ENCODE results near the gene KLHDC7B. TPM values are rescaled to one million over a fixed set of nuclear protein-coding genes. Genes with fewer than 3 reads are reported as not detected.
A peak's percentile ranks its signal among the peaks of the same experiment; 100 is the strongest.

Gene KLHDC7B
- total RNA-seq, 1 experiment from 2014 or later: not detected

DNA sequence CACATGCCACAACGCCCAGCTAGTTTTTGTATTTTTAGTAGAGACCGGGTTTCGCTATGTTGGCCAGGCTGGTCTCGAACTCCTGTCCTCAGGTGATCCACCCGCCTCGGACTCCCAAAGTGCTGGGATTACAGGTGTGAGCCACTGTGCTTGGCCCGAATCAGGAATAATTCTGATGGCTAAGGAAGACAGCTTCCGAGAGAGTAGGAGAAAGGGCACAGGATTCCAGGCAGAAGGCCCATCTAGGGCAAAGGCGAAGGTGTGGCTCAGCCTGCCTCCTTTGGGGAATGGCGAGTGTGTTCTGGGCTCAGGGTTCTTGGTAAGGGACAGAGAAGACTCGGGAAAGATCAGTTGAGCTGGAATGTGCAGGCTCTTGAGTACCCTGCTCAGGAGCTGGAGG, 18.6 kb downstream of the KLHDC7B start:
- no peaks in the 10 kb centered on the region for H3K9me3 ChIP-seq (ENCODE audit: low read length)
- H3K4me3 ChIP-seq (ENCODE audit: low read length): no peak overlapping the region
- no peak overlapping the region for H3K27ac ChIP-seq (ENCODE audit: low read length)
- no peak overlapping the region for H3K9ac ChIP-seq (ENCODE audit: low read length)
- H3K9me2 ChIP-seq (replicated peaks; ENCODE audit: low read length): no peaks in the 10 kb centered on the region
- H3F3A ChIP-seq (ENCODE audit: low read length, unreplicated experiment): no peaks in the 10 kb centered on the region
- H3K79me2 ChIP-seq (ENCODE audit: low read length): no peaks in the 10 kb centered on the region
- intact Hi-C loops (cut with micrococcal nuclease): loop anchor here (5.0 kb wide), 1 partner anchor 37 kb away; the partner anchor contains the start of gene SCO2
- H4K20me1 ChIP-seq (ENCODE audit: low read length): no peaks in the 10 kb centered on the region
- no peaks in the 10 kb centered on the region for H3K27me3 ChIP-seq (ENCODE audit: low read length)
- peak overlapping the region; percentile 41; the same call in 1 of the 2 replicates for H3K4me2 ChIP-seq (ENCODE audit: low read length)
- no peaks in the 10 kb centered on the region for H3K36me3 ChIP-seq (ENCODE audit: low read depth, low read length)
- no TSS peak for BruUV-seq (replicated peaks)
- TF ChIP-seq EZH2 (IDR thresholded peaks at IDR 0.05; ENCODE audit: low read length, unreplicated experiment): no peak
- TF ChIP-seq, protein P1, sequence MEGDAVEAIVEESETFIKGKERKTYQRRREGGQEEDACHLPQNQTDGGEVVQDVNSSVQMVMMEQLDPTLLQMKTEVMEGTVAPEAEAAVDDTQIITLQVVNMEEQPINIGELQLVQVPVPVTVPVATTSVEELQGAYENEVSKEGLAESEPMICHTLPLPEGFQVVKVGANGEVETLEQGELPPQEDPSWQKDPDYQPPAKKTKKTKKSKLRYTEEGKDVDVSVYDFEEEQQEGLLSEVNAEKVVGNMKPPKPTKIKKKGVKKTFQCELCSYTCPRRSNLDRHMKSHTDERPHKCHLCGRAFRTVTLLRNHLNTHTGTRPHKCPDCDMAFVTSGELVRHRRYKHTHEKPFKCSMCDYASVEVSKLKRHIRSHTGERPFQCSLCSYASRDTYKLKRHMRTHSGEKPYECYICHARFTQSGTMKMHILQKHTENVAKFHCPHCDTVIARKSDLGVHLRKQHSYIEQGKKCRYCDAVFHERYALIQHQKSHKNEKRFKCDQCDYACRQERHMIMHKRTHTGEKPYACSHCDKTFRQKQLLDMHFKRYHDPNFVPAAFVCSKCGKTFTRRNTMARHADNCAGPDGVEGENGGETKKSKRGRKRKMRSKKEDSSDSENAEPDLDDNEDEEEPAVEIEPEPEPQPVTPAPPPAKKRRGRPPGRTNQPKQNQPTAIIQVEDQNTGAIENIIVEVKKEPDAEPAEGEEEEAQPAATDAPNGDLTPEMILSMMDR (conservative IDR thresholded peaks at IDR 0.05; ENCODE audit: low read depth, low read length): no peak
- no peak for TF ChIP-seq EZH2phosphoT487 (IDR thresholded peaks at IDR 0.05; ENCODE audit: borderline replicate concordance, low read length)
- ChIA-PET POLR2A (ENCODE audit: unreplicated experiment) (no interaction called here), CTCF (no interaction called here)
- no peak overlapping the region for H2AFZ ChIP-seq (ENCODE audit: low read length)
- H3K4me1 ChIP-seq (ENCODE audit: insufficient read depth, low read length): peaks cover 7% of the 10 kb centered on the region
- ATAC-seq: no peak
- peak; percentile 10 for DNase-seq

DNA sequence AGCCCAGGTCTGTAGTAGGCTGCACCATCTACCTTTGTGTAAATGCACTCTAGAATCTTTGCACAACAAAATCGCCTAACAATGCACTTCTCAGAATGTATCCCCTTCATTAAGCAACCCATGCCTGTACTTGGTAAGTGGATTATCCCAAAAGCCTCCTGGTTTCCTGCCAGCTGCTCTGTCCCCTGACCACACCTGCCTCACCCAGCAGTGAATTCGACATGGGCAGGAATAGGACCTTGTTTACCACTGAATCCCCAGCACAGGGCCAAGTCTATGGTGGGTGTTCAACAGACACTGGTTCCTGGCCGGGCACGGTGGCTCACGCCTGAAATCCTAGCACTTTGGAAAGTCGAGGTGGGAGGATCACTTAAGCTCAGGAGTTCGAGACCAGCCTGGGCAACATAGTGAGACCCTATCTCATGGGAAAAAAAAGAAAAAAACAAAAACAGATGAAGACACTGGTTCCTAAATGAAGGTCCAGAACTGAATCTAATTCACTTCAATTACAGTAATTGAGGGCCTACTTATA, 22.1 kb downstream of the KLHDC7B start:
- Histone ChIP-seq H3K4me3 (ENCODE audit: low read length) (no peak overlapping the region), H3K27me3 (ENCODE audit: low read length) (no peaks in the 10 kb centered on the region), H3K4me2 (ENCODE audit: low read length) (no peak overlapping the region), H3K79me2 (ENCODE audit: low read length) (no peaks in the 10 kb centered on the region), H4K20me1 (ENCODE audit: low read length) (no peaks in the 10 kb centered on the region), H3K4me1 (ENCODE audit: insufficient read depth, low read length) (peaks cover 7% of the 10 kb centered on the region), H3K9ac (ENCODE audit: low read length) (no peak overlapping the region), H3K27ac (ENCODE audit: low read length) (no peak overlapping the region), H3F3A (ENCODE audit: low read length, unreplicated experiment) (no peaks in the 10 kb centered on the region), H3K9me2 (replicated peaks; ENCODE audit: low read length) (no peaks in the 10 kb centered on the region), H3K36me3 (ENCODE audit: low read depth, low read length) (no peaks in the 10 kb centered on the region), H3K9me3 (ENCODE audit: low read length) (no peaks in the 10 kb centered on the region), H2AFZ (ENCODE audit: low read length) (no peak overlapping the region)
- ChIA-PET POLR2A (ENCODE audit: unreplicated experiment) (no interaction called here), CTCF (no interaction called here)
- TF ChIP-seq EZH2 (IDR thresholded peaks at IDR 0.05; ENCODE audit: low read length, unreplicated experiment) (no peak), EZH2phosphoT487 (IDR thresholded peaks at IDR 0.05; ENCODE audit: borderline replicate concordance, low read length) (no peak)
- TF ChIP-seq, protein P1 (conservative IDR thresholded peaks at IDR 0.05; ENCODE audit: low read depth, low read length): no peak
- BruUV-seq (replicated peaks): no TSS peak
- intact Hi-C loops (cut with micrococcal nuclease): no loop called here
- no peak for DNase-seq
- ATAC-seq: no peak

DNA sequence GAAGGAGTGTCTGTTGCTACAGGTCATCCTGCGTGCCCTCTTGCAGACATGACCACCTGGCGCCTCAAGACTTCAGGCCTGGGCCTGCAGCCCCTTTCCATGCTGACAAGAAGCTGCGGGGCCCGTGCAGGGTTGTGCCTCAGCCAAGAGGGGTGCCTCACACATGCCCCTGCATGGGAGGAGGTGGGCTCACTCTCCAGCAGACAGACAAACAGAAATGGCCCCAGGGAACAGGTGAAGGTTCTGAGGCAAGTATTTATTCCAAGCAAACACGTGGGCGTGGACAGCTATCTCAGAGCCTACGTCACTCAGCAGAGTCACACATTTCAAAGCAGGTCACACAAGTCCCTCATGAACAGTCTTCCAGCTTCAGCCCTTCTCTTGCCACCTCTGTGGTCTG, 22.9 kb downstream of the KLHDC7B start:
- no peak overlapping the region for H2AFZ ChIP-seq (ENCODE audit: low read length)
- H3K36me3 ChIP-seq (ENCODE audit: low read depth, low read length): no peaks in the 10 kb centered on the region
- no peak overlapping the region for H3K4me3 ChIP-seq (ENCODE audit: low read length)
- no TSS peak for BruUV-seq (replicated peaks)
- CTCF ChIA-PET: no interaction called here
- no peaks in the 10 kb centered on the region for H3K9me3 ChIP-seq (ENCODE audit: low read length)
- intact Hi-C loops (cut with micrococcal nuclease): no loop called here
- ATAC-seq: no peak
- no peaks in the 10 kb centered on the region for H3F3A ChIP-seq (ENCODE audit: low read length, unreplicated experiment)
- H3K79me2 ChIP-seq (ENCODE audit: low read length): no peaks in the 10 kb centered on the region
- H3K4me2 ChIP-seq (ENCODE audit: low read length): no peak overlapping the region
- TF ChIP-seq, protein P1 (conservative IDR thresholded peaks at IDR 0.05; ENCODE audit: low read depth, low read length): no peak
- TF ChIP-seq EZH2 (IDR thresholded peaks at IDR 0.05; ENCODE audit: low read length, unreplicated experiment) (no peak), EZH2phosphoT487 (IDR thresholded peaks at IDR 0.05; ENCODE audit: borderline replicate concordance, low read length) (no peak)
- no peaks in the 10 kb centered on the region for H3K27me3 ChIP-seq (ENCODE audit: low read length)
- H4K20me1 ChIP-seq (ENCODE audit: low read length): no peaks in the 10 kb centered on the region
- H3K9ac ChIP-seq (ENCODE audit: low read length): no peak overlapping the region
- peaks cover 7% of the 10 kb centered on the region for H3K4me1 ChIP-seq (ENCODE audit: insufficient read depth, low read length)
- DNase-seq: no peak
- H3K9me2 ChIP-seq (replicated peaks; ENCODE audit: low read length): no peaks in the 10 kb centered on the region
- H3K27ac ChIP-seq (ENCODE audit: low read length): no peak overlapping the region
- POLR2A ChIA-PET (ENCODE audit: unreplicated experiment): no interaction called here
